GM18505 (cell line): ENCODE measurements around the gene WDR73.
A peak's percentile ranks its signal among the peaks of the same experiment; 100 is the strongest.

Source experiments
- ATAC-seq: cut with Tn5 transposase; IDR thresholded peaks from one replicate; pipeline ENCODE4 v1.9.1; 2021; ENCODE audit not compliant: unreplicated experiment
- POLR2A ChIP-seq: IDR thresholded peaks from 4 replicates; pipeline ENCODE4 v1.6.1; 2011; ENCODE audit warnings: borderline replicate concordance; ENCODE audit not compliant: insufficient read depth, insufficient read length; ENCODE audit errors: extremely low read depth

WDR73 gene

DNA sequence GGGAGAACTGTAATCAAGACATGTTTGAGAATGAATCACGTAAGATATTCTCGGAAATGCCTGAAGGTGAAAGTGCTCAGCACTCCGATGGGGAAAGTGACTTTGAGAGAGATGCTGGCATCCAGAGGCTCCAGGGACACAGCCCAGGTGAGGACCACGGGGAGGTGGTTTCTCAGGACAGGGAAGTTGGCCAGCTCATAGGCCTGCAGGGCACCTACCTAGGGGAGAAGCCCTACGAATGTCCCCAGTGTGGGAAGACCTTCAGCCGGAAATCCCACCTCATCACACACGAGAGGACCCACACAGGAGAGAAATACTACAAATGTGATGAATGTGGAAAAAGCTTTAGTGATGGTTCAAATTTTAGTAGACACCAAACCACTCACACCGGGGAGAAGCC is 33.5 kb downstream of the WDR73 start:
- no peak for TF ChIP-seq POLR2A
- ATAC-seq: no peak

DNA sequence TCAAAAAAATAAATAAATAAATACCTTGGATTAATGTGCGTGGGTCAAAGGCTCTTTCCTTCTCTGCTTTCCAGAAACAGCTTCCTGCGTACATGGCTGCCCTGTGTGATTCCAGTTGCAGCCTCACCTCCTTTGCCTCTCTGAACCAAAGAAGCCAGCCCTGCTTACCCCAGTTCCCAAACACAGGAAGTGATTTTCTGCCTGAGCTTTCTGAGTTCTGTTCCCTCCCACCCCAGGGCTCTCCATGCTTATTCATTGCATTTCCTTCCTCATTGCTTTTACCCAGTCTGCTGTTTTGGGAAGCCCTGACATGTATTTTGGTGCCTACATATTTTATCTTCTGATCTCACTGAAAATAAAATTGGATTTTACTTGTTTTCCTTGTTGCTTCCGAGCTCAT is 37.8 kb downstream of the WDR73 start:
- no peak for TF ChIP-seq POLR2A
- no peak for ATAC-seq

DNA sequence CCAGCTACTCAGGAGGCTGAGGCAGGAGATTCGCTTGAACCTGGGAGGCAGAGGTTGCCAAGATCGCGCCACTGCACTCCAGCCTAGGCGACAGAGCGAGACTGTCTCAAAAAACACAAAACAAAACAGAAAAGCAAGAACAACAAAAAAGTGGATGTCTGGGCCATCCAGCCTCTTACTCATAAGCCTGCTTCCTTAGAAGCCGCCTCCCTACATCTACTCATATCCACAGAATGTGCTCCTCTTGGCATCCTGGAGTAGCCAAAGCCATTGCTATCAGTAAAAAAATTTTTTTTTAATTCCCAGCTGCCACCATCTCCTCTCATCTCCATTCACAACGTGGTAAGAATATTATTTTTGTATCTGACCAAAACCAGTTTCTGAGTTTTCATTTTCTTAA is 42.5 kb downstream of the WDR73 start:
- no peak for TF ChIP-seq POLR2A
- no peak for ATAC-seq

DNA sequence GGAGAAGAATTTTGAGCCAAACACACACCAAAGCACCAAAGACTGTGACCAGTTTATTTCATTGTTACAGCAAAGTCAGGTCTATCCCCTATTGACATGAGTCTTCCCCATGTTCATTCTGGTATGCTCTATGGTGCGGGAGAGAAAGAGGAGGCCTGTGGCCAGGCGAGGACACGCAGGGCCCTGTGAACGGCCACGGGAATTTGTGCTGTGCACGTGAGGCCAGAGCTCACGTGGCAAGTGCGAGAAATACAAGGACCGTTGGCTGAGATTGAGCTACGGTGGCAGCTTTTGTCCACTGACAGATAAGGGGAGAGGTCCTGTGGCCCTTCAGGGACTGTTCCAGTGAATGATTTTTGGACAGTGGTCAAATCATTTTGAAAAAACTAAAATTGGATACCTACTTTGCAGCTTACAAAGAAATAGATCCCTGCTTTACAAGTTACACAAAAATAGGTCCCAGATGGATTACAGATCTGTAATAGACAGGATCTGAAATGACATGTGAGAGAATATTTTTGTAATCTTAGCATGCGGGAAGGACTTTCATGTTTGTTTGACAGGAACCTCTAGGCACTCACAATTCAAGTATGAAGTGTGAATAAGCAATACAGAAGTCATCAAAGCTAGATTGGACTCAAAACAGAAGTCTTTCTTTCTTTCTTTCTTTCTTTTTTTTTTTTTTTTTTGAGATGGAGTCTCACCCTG is 44.1 kb downstream of the WDR73 start:
- no peak for TF ChIP-seq POLR2A
- ATAC-seq: no peak

DNA sequence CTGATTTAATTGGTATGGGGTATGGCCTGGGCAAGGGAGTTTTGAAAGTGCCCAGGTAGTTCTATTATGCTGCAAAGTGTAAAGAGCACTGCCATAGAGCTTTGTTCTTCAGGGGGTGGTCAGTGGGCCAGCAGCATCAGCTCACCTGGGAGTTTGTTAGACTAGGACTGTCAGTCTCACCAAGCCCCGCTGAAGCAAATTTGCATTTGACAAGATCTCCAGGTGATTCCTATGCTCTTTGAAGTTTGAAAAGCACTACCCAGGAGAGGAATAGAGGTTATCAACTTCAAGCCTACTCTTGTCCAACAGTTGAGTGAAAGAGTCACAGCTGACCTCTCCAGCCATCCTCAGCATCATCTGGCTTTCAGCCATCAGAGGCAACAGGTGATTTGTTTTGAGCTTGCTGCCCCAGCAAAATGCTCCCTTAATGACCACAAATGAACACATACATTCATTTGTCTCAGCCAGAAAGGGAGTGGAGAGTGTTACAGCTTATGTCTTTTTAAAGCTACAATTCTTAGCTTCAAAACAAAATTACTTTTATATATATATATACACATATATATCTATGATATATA is 45.3 kb downstream of the WDR73 start:
- ATAC-seq: no peak
- no peak for TF ChIP-seq POLR2A

DNA sequence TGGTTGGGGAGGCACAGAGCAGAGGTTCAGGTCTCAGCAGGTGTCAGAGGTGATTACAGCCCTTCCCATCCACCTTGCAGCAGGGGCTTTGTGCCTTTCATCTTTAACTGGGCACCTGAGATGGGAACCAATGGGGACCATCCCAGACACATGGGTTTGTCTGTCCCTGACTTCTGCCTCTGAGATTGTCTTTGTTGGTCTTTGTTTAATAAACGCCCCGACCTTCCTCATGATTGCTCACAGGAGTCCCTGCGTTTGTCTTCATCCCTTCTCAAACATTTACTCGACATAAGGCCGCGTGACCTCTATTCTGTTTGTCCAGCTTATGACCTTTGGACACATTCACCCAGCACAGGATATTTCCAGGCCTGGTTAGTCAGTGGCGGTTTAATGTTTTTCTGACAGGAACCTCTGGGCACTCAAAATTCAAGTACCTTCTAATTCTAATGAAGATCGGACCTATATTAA is 47.4 kb downstream of the WDR73 start:
- ATAC-seq: no peak
- TF ChIP-seq POLR2A: no peak

DNA sequence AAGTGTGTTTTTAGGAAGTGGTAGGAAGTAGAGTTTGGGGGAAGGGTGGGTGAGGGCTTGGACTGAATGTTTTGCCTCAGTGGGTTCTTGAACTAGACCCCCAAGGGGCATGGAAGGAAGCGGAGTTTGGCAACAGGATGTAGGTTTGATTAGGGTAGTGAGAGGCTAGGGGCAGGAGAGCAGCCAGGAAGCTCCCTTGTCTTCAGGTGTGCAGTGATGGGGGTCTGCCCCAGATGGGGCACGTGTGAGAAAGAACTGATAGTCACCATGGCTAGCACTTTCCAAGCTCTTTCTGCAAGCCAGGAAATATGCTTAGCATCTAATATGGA is 48.6 kb downstream of the WDR73 start:
- ATAC-seq: no peak
- TF ChIP-seq POLR2A: no peak

DNA sequence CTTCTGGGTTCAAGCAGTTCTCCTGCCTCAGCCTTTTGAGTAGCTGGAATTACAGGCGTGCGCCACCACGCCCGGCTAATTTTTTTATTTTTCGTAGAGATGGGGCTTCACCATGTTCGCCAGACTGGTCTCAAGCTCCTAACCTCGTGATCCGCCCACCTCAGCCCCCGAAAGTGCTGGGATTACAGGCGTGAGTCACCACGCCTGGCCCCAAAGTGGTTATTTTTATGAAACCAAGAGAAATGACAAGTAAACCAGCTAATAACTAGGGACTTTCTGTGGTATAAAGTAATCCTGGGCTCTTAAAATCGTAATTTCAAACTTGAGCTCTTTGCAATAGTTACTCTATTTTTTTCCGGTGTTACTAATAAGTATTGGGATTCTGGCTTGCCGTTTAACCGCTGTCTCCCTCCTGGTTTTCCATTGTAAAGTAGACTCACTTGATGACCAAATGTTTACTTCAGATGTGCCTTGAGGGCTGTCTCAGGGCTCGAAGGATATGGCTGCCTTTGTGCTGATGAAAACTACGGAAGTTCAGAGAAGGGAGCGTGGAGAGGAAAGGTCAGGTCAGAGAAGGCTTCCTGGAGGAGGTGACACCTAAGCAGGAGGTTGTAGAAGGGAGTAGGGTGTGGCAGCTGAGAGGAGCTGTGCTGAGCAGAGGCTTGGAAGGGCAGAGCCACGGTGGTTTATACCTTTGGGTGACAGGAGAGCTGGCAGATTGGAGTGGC is 49.1 kb downstream of the WDR73 start:
- no peak for TF ChIP-seq POLR2A
- ATAC-seq: no peak

DNA sequence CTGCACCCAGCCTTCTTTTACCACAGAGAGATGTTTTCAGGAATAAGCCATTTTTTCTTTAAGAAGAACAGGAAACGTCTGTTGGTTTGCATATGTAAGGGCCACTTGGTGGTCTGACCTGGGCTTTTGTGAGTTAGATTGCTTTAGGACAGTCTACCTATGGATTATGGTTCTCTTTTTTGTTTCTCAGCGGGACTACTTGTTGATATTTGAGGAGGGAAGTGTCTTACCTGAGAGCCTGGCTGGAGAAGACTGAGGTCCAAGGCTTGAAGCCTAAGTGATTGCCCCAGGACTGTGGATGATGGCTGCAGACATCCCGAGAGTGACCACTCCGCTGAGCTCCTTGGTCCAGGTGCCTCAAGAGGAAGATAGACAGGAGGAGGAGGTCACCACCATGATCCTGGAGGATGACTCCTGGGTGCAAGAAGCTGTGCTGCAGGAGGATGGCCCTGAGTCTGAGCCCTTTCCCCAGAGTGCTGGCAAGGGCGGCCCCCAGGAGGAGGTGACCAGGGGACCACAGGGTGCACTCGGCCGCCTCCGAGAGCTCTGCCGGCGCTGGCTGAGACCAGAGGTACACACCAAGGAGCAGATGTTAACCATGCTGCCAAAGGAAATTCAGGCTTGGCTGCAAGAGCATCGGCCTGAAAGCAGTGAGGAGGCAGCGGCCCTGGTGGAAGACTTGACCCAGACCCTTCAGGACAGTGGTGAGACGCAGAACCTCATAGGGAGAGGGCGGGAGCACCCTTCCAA is 50.3 kb downstream of the WDR73 start:
- ATAC-seq: no peak
- no peak for TF ChIP-seq POLR2A

DNA sequence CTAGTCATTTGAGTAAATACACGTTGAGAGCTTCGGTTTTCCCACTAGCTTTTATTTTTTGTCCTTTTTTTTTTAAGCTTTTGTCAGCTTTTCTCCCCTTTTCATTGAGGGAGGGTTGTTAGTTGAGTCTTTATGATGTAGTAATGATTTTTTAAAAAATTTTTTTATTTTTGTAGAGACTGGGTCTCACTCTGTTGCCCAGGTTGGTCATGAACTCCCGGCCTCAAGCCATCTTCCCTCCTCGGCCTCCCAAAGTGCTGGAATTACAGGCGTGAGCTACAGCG is 52.6 kb downstream of the WDR73 start:
- no peak for TF ChIP-seq POLR2A

DNA sequence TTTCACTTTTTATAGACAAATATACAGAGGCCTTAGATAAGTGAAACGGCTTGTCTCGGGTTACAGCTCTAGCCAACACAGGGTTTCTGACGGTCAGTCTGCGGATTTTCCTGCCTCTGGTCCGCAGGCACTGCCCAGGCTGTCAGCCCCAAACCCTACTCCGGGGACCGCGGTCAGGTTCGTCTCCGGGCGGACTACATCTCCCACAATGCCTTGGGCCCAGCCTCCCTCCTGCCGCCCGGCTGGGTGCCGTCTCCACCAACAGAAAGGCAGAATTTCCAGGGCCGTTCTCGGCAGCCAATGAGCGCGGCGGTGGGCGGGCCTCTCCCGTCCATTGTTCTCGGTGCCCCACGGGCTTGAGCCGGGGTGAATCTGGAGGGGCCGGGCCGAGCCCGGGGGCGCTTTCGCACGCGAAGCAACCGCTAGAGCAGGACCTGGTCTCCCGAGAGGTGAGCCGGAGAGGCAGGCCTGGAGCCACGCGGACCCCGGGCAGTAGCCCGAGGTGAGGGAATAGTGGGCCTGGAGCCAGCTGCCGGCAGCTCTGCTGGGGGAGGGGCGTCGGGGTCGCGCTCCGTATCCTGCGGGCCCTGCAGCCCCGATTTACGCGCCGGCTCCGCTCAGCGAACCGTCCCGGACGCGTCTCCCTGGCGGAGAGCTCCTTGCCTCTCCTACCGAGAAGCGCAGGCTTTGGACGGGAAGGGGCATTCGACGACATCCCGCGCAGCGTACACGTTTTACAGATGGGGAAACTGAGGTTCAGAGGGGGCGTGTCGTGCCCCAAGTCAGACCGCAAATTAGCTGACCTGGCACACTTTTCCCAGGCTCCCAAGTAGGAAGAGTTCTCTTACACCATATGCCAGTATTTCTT is 53.2 kb downstream of the WDR73 start, which contains the start of gene ZSCAN2:
TSS of gene ZSCAN2 (plus strand) at position 323 of the 868 bp plus-strand sequence. CDS start 2,919 bp downstream, outside the sequence.
- TF ChIP-seq POLR2A: peak; percentile 42
- ATAC-seq: peak; percentile 92

More for the DNA sequence above, 52.6 kb downstream of the WDR73 start:
- no peak for ATAC-seq

DNA sequence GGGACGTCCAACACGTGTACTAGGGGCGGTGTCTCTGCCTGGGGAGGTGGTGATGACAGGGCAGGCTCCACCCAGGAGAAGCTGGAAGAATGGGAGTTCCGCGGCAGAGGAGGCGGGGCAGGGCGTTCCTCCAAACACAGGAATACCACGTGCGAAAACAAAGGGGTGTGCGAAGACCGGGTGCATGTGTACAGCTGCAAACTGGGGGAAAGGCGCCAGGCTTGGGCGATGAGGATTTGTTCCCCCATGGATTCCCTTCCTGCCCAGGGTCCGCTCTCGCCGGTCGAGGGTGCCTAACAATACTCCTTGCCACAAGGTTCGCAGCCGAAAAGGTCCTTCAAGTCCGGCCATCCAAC is 53.8 kb downstream of the WDR73 start:
- ATAC-seq: peak; percentile 8
- no peak for TF ChIP-seq POLR2A

DNA sequence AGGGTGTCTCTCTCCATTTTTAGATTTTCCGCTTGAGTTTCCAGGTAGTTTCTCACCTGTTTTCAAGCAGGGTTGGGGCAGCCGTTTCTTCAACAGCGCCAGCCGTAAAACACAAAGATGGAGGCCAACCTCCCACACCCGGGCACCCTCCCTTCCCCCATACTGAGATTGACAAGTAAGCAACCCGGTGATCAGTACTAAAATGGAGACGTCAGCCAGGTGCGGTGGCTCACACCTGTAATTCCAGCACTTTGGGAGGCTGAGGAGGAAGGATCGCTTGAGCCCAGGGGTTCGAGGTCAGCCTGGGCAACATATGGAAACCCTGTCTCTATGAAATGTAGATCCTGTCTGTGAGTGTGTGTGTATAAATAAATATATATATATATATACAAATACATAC is 54.2 kb downstream of the WDR73 start:
- TF ChIP-seq POLR2A: no peak
- no peak for ATAC-seq

DNA sequence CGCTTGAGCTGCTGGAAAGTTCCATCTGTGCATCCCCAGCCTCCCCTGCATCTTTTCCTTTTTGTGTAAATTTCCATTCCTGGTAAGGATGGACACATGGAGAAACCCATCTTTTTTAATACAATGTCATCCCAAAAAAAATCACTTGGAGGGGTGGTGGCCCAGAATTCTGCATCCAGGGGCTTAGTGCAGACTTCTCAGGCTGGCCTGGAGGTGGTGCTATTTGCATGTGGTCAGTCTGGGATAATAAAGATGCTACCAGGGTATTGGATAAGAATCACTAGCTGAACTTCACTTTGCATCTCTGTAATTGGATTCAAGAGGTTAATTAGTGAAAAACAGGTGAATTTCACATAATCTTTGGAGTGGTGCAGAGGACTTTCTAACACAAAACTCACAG is 55.1 kb downstream of the WDR73 start:
- no peak for ATAC-seq
- no peak for TF ChIP-seq POLR2A

DNA sequence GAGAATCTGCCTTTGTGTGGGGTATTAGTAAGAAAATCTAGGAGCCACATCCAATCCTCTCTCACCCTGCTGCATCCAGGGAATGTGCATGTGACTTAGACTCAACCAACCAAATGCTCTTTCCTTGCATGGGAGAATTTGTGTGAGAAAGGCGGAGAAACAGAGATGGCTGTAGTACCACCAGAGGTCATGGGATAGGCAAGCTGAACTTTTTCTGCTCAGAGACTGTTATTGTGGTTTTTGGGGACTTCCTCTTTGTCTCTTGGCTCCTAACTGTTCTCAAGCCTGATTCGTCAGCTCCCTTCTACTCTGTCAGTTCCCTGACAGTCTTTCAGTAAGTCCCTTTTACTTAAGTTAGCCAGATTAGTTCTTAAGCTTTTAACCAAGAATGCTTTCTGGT is 55.8 kb downstream of the WDR73 start:
- TF ChIP-seq POLR2A: no peak
- ATAC-seq: peak; percentile 37
